Fibroblast of lung (primary cell): ENCODE measurements around the gene AATK.

Source experiments
- CTCF ChIP-seq, 2 donors: IDR thresholded peaks in 1 of 2; conservative IDR thresholded peaks in 1 of 2; 1 replicate in 1 of 2; 2 replicates in 1 of 2; pipeline ENCODE4 v1.5.1; 2011 to 2012; ENCODE audit warnings: low read length in 2 of 2, control low read depth in 1 of 2, inconsistent platforms in 1 of 2, low read depth in 1 of 2, mild to moderate bottlenecking in 1 of 2
- EZH2 ChIP-seq: IDR thresholded peaks from 2 replicates; pipeline ENCODE4 v1.5.1; 2012; ENCODE audit warnings: low read length, control low read depth, mild to moderate bottlenecking; ENCODE audit errors: missing control alignments

GRCh38 chr17:81100668-81101067, 65.4 kb downstream of the AATK start:
- TF ChIP-seq CTCF (conservative IDR thresholded peaks at IDR 0.05 in 1 of 2, IDR thresholded peaks at IDR 0.05 in 1 of 2; ENCODE audit: low read depth in 1 of 2, low read length in 2 of 2): no peak
- no peak for TF ChIP-seq EZH2
